GM23248 (cell line): ENCODE results near the gene WWOX. TPM values are rescaled to one million over a fixed set of nuclear protein-coding genes. Genes with fewer than 3 reads are reported as not detected.
A peak's percentile ranks its signal among the peaks of the same experiment; 100 is the strongest.

ENCODE experiments used
- DNase-seq: peaks from one replicate; pipeline ENCODE4 v3.0.0-alpha.2; 2015
- H2AFZ ChIP-seq: fragments of 200-600 bp; sonication (generic); 2 replicates; pipeline ENCODE4 v1.6.1; 2016; ENCODE audit warnings: antibody characterized with exemption
- H3F3A ChIP-seq: fragments of 200-600 bp; sonication (generic); 2 replicates; pipeline ENCODE4 v1.6.1; 2016; ENCODE audit warnings: mild to moderate bottlenecking, antibody characterized with exemption, mixed run types; ENCODE audit not compliant: insufficient read depth
- H3K27ac ChIP-seq: fragments of 200-600 bp; sonication (generic); 2 replicates; pipeline ENCODE4 v1.5.1; 2016; ENCODE audit warnings: mild to moderate bottlenecking
- H3K27me3 ChIP-seq: fragments of 200-600 bp; sonication (generic); replicated peaks from 2 replicates; pipeline ENCODE4 v1.6.1; 2016; ENCODE audit warnings: mild to moderate bottlenecking; ENCODE audit not compliant: insufficient read depth
- H3K36me3 ChIP-seq: fragments of 200-600 bp; sonication (generic); 2 replicates; pipeline ENCODE4 v1.6.1; 2016; ENCODE audit warnings: low read depth, mild to moderate bottlenecking
- H3K4me1 ChIP-seq: fragments of 200-600 bp; sonication (generic); 2 replicates; pipeline ENCODE4 v1.6.1; 2016; ENCODE audit warnings: mild to moderate bottlenecking; ENCODE audit not compliant: insufficient read depth
- H3K4me2 ChIP-seq: fragments of 200-600 bp; sonication (generic); one replicate; pipeline ENCODE4 v1.6.1; 2016; ENCODE audit warnings: mild to moderate bottlenecking; ENCODE audit not compliant: unreplicated experiment
- H3K4me3 ChIP-seq: fragments of 200-600 bp; sonication (generic); 2 replicates; pipeline ENCODE4 v1.5.1; 2016; ENCODE audit warnings: mild to moderate bottlenecking
- H3K79me2 ChIP-seq: fragments of 200-600 bp; sonication (generic); 2 replicates; pipeline ENCODE4 v1.6.1; 2016; ENCODE audit warnings: mild to moderate bottlenecking; ENCODE audit not compliant: insufficient read depth
- H3K9ac ChIP-seq: fragments of 200-600 bp; sonication (generic); 2 replicates; pipeline ENCODE4 v1.6.1; 2016; ENCODE audit warnings: mild to moderate bottlenecking
- H3K9me2 ChIP-seq: fragments of 200-600 bp; sonication (generic); 2 replicates; pipeline ENCODE4 v1.6.1; 2016; ENCODE audit warnings: mixed run types, mild to moderate bottlenecking, moderate library complexity; ENCODE audit not compliant: insufficient read depth
- H3K9me3 ChIP-seq: fragments of 200-600 bp; sonication (generic); one replicate; pipeline ENCODE4 v1.6.1; 2017; ENCODE audit warnings: low read depth
- H4K20me1 ChIP-seq: fragments of 200-600 bp; sonication (generic); 2 replicates; pipeline ENCODE4 v1.6.0; 2016; ENCODE audit not compliant: insufficient read depth
- EZH2 ChIP-seq: fragments of 200-600 bp; sonication (generic); IDR thresholded peaks from 2 replicates; pipeline ENCODE4 v1.6.1; 2018; ENCODE audit warnings: antibody characterized with exemption, mild to moderate bottlenecking; ENCODE audit not compliant: insufficient read depth, poor library complexity, severe bottlenecking
- EZH2phosphoT487 ChIP-seq: fragments of 200-600 bp; sonication (generic); IDR thresholded peaks from 2 replicates; pipeline ENCODE4 v1.6.1; 2018; ENCODE audit warnings: antibody characterized with exemption, moderate library complexity, mild to moderate bottlenecking, low read depth; ENCODE audit not compliant: insufficient read depth
- WGBS, 2 experiments: methylation state at CpG; one replicate each; pipeline ENCODE4 v1.1.6; 2015 to 2017; ENCODE audit warnings: low lambda C conversion rate in 2 of 2, low coverage in 1 of 2; ENCODE audit errors: missing lambda C conversion rate in 2 of 2; 5-methylcytosine and 5-hydroxymethylcytosine counted together
- in situ Hi-C: fragments of 300-500 bp; cut with MboI; formaldehyde crosslinking; loops from 2 replicates; pipeline ENCODE4 v1.15.0; 2020
- polyA plus RNA-seq: library from polyadenylated mRNA; unstranded; fragments of >200 nt; fragmentation: Nextera tagmentation; extraction: Ambion mirVana; gene quantifications from 2 replicates; pipeline ENCODE4 v1.2.1, GENCODE V29; 2016
- total RNA-seq: library from RNA; depleted of rRNA; stranded (reverse); fragments of >200 nt; shearing (Covaris generic); gene quantifications from 2 replicates; pipeline ENCODE4 v1.2.3, GENCODE V29; 2014

WWOX gene
- total and polyA plus RNA-seq, 2 experiments from 2014 or later, result 4.5 to 6.6 TPM

DNA sequence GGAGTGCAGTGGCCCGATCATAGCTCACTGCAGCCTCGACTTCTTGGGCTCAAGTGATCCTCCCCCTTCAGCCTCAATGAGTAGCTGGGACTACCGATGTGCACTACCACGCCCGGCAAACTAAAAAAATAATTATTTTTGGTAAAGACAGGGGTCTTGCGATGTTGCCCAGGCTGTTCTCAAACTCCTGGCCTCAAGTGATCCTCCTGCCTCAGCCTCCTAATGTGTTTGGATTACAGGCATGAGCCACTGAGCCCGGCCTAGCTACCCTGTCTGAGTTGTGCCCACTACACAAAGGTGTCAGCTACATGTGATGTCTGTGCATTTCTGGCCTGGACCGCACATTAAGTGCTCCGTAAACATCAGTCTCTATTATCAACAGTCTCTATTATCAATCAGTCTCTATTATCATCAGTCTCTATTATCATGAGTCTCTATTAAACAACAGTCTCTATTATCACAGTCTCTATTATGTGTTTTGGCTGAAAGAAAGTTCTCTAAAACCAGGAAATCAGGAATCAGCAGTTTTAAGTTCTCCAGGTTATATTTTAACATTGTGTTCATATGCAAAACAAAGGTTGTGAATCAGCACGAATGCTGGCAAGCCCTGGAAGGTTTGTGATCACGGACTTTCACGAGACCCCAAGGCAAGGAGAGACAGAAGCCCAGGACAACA is 721 bp upstream of the WWOX start:
- no peaks in the 10 kb centered on the region for H3K36me3 ChIP-seq
- H3K27ac ChIP-seq, result peak overlapping the region; percentile 66
- H3K9ac ChIP-seq, result peak overlapping the region; percentile 89
- TF ChIP-seq EZH2phosphoT487 (no peak), EZH2 (no peak)
- H2AFZ ChIP-seq, result peak overlapping the region; percentile 100
- H4K20me1 ChIP-seq, result no peaks in the 10 kb centered on the region
- in situ Hi-C loops, result no loop called here
- H3K79me2 ChIP-seq, result no peaks in the 10 kb centered on the region
- no peaks in the 10 kb centered on the region for H3K4me1 ChIP-seq
- no peak for DNase-seq
- H3F3A ChIP-seq, result no peaks in the 10 kb centered on the region
- H3K9me2 ChIP-seq, result no peaks in the 10 kb centered on the region
- peak overlapping the region; percentile 96 for H3K4me2 ChIP-seq
- 64 to 65% methylated on average over 12 of the region's 12 CpGs for WGBS, 2 experiments
- H3K9me3 ChIP-seq, result no peaks in the 10 kb centered on the region
- peak overlapping the region; percentile 94 for H3K4me3 ChIP-seq
- H3K27me3 ChIP-seq, result no peaks in the 10 kb centered on the region; the same call in 1 of the 2 replicates

DNA sequence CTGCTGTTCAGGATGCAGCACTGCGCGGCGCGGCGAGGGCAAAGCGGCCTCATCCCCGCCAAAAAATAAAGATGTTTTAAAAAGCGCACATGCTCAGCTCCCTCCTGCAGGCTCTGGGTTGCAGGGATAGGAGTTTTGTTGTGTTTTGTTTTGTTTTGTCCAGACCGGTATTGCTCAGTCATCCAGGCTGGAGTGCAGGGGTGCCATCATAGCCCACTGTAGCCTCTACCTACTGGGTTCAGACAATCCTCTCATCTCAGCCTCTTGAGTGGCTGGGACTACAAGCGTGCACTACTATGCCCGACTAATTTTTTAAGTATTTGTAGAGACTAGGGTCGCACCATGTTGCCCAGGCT is 636 bp downstream of the WWOX start:
- in situ Hi-C loops, result no loop called here
- H3F3A ChIP-seq, result no peaks in the 10 kb centered on the region
- DNase-seq, result peak; percentile 67
- 16 to 19% methylated on average over 12 of the region's 12 CpGs for WGBS, 2 experiments
- TF ChIP-seq EZH2, result no peak
- no peak for TF ChIP-seq EZH2phosphoT487
- H3K4me3 ChIP-seq, result peak overlapping the region; percentile 94
- peak overlapping the region; percentile 89 for H3K9ac ChIP-seq
- H2AFZ ChIP-seq, result peak overlapping the region; percentile 100
- H3K79me2 ChIP-seq, result no peaks in the 10 kb centered on the region
- no peaks in the 10 kb centered on the region for H3K4me1 ChIP-seq
- H3K27ac ChIP-seq, result no peak overlapping the region
- no peaks in the 10 kb centered on the region for H3K9me3 ChIP-seq
- no peaks in the 10 kb centered on the region for H4K20me1 ChIP-seq
- H3K36me3 ChIP-seq, result no peaks in the 10 kb centered on the region
- H3K9me2 ChIP-seq, result no peaks in the 10 kb centered on the region
- no peaks in the 10 kb centered on the region for H3K27me3 ChIP-seq
- H3K4me2 ChIP-seq, result peak overlapping the region; percentile 97

DNA sequence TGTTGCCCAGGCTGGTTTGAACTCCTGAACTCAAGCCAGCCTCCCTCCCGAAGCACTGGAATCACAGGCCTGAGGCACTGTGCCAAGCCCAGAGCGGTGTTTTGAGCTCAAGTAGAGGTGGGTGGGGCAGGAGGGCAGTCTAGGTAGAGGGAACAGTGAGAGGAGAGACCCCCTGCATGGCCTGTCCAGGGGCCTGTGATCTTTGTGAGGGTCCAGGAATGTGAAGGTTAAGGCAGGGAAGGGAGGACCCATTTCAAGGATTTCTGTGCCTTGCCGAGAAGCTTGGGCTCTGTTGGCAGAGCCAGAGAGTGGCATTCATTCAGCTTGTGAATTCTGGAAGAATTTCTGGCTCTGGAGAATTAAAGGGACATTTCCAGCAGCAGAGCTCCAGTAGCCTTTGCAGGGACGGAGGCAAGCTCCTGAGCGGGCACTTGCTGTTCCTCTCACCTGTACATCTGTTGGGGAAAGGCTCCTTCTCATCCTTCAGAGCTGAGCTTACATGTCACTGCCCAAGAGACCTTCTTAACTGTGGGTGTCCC is 2.7 kb downstream of the WWOX start:
- no peak overlapping the region for H3K27ac ChIP-seq
- H3K79me2 ChIP-seq, result no peaks in the 10 kb centered on the region
- no peaks in the 10 kb centered on the region for H3F3A ChIP-seq
- H3K9me3 ChIP-seq, result no peaks in the 10 kb centered on the region
- in situ Hi-C loops, result no loop called here
- TF ChIP-seq EZH2, result no peak
- no peak for TF ChIP-seq EZH2phosphoT487
- H3K9me2 ChIP-seq, result no peaks in the 10 kb centered on the region
- H3K4me2 ChIP-seq, result no peak overlapping the region
- no peaks in the 10 kb centered on the region for H3K4me1 ChIP-seq
- no peak overlapping the region for H3K4me3 ChIP-seq
- H4K20me1 ChIP-seq, result no peaks in the 10 kb centered on the region
- H3K9ac ChIP-seq, result no peak overlapping the region
- 35 to 52% methylated on average over 5 of the region's 5 CpGs for WGBS, 2 experiments
- H2AFZ ChIP-seq, result no peak overlapping the region
- H3K27me3 ChIP-seq, result no peaks in the 10 kb centered on the region
- H3K36me3 ChIP-seq, result no peaks in the 10 kb centered on the region
- no peak for DNase-seq

DNA sequence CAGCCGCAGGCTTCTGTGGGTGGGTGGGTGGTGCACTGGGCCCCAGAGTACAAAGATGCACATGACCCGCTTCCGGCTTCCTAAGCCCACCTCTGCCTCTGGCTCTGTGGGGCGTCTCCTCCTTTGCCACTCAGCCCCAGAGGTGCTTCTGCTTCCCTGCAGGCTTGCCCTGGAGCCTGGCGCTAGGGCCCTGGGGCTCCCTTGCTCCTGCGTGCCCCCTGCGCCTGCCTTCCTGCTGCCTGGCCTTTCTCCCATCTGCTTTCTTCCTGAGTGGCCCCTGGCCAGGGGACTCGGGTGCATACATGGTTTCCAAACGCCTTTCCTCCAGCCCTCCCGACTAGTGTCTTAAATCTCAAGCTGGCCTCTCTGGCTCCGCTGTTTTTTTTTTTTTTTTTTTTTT is 3.4 kb downstream of the WWOX start:
- Histone ChIP-seq H3K27me3 (no peaks in the 10 kb centered on the region), H3K9ac (no peak overlapping the region), H3F3A (no peaks in the 10 kb centered on the region), H3K9me3 (no peaks in the 10 kb centered on the region), H3K4me3 (no peak overlapping the region), H3K27ac (no peak overlapping the region), H3K4me1 (no peaks in the 10 kb centered on the region), H2AFZ (no peak overlapping the region), H4K20me1 (no peaks in the 10 kb centered on the region), H3K9me2 (no peaks in the 10 kb centered on the region), H3K79me2 (no peaks in the 10 kb centered on the region), H3K4me2 (no peak overlapping the region), H3K36me3 (no peaks in the 10 kb centered on the region)
- 45 to 47% methylated on average over 11 of the region's 11 CpGs for WGBS, 2 experiments
- TF ChIP-seq EZH2 (no peak), EZH2phosphoT487 (no peak)
- DNase-seq, result no peak
- in situ Hi-C loops, result no loop called here
